K562 (cell line): ENCODE results near the gene BARHL2. TPM values are rescaled to one million over a fixed set of nuclear protein-coding genes. Genes with fewer than 3 reads are reported as not detected.

Experiments used
- ATAC-seq: fragments of 200-7000 bp; cut with Tn5 transposase; 3 replicates; pipeline ENCODE4 v1.9.1; 2020; ENCODE audit warnings: moderate library complexity
- BruUV-seq: library from RNA; stranded (reverse); fragments of 400-500 nt; replicated peaks from 2 replicates; lab custom pipeline; 2021; lab: Mats Ljungman, UMichigan
- CTCF ChIA-PET: fragments of 300-600 bp; formaldehyde crosslinking; extraction: SDS; loops from one replicate; lab custom pipeline; 2021; ENCODE audit warnings: low intra/inter-chr PET ratio; lab: Yijun Ruan, JAX
- POLR2A ChIA-PET: fragments of 300-600, 350-650 bp; sonication (Branson Sonifier 250); formaldehyde crosslinking; extraction: SDS; loops from one replicate; lab custom pipeline; 2021; ENCODE audit warnings: antibody characterized with exemption, inconsistent platforms; lab: Yijun Ruan, JAX
- DNase-seq, 4 experiments: peaks; one replicate each; pipeline versions ENCODE4 v3.0.0 to v3.0.0-alpha.2; 2011 to 2018; ENCODE audit warnings: low spot score in 3 of 4, mixed read lengths in 3 of 4; ENCODE audit errors: extremely low read depth in 1 of 4
- FAIRE-seq: peaks from 2 replicates; lab custom pipeline; 2011; peaks lifted over from hg19 to GRCh38; lab: Jason Lieb, UNC
- H2AFZ ChIP-seq: 2 replicates; pipeline ENCODE4 v1.6.0; 2011; ENCODE audit warnings: low read depth, low read length, control low read depth, inconsistent platforms
- H3K27ac ChIP-seq: fragments of 200-600 bp; 3 replicates; pipeline ENCODE4 v1.8.0; 2011; ENCODE audit warnings: low read depth, mild to moderate bottlenecking, control low read depth, inconsistent platforms, low read length, moderate library complexity, mixed read lengths; ENCODE audit errors: extremely low read depth
- H3K27me3 ChIP-seq, 2 experiments: fragments of 300-600 bp in 1 of 2; 2 replicates in 1 of 2; 3 replicates in 1 of 2; pipeline versions ENCODE4 v1.6.0 to v1.8.0; 2011; ENCODE audit warnings: inconsistent platforms in 2 of 2, low read length in 2 of 2, mild to moderate bottlenecking in 1 of 2, mixed read lengths in 1 of 2, moderate library complexity in 1 of 2; ENCODE audit not compliant: control insufficient read depth in 2 of 2, insufficient read depth in 2 of 2
- H3K36me3 ChIP-seq: fragments of 300-600 bp; 3 replicates; pipeline ENCODE4 v1.8.0; 2011; ENCODE audit warnings: mild to moderate bottlenecking, low read length, inconsistent platforms; ENCODE audit not compliant: control insufficient read depth, insufficient read depth
- H3K4me1 ChIP-seq, 2 experiments: fragments of 200-600 bp in 1 of 2; replicated peaks in 1 of 2; 2 replicates in 1 of 2; 3 replicates in 1 of 2; pipeline versions ENCODE4 v1.5.1 to v1.8.0; 2011; ENCODE audit warnings: inconsistent platforms in 2 of 2, low read length in 2 of 2, mild to moderate bottlenecking in 1 of 2, mixed read lengths in 1 of 2, moderate library complexity in 1 of 2; ENCODE audit not compliant: control insufficient read depth in 2 of 2, insufficient read depth in 2 of 2
- H3K4me2 ChIP-seq: 2 replicates; pipeline ENCODE4 v1.6.1; 2011; ENCODE audit warnings: low read length, control low read depth, inconsistent platforms, mixed read lengths; ENCODE audit not compliant: insufficient read depth
- H3K4me3 ChIP-seq: fragments of 200-600 bp; sonication (generic), shearing (Covaris generic); 2 replicates; pipeline ENCODE4 v1.5.1; 2016; ENCODE audit warnings: control low read depth, inconsistent platforms
- H3K79me2 ChIP-seq: fragments of 200-600 bp; 3 replicates; pipeline ENCODE4 v1.8.0; 2011; ENCODE audit warnings: low read length, inconsistent platforms; ENCODE audit not compliant: control insufficient read depth, insufficient read depth
- H3K9ac ChIP-seq, 2 experiments: 2 replicates each; pipeline versions ENCODE4 v1.6.0 to v1.6.1; 2011; ENCODE audit warnings: low read depth in 2 of 2, low read length in 2 of 2, control low read depth in 1 of 2, inconsistent platforms in 1 of 2, mild to moderate bottlenecking in 1 of 2, mixed read lengths in 1 of 2; ENCODE audit not compliant: insufficient read depth in 1 of 2
- H3K9me1 ChIP-seq: one replicate; pipeline ENCODE4 v1.6.0; 2011; ENCODE audit warnings: inconsistent platforms, mild to moderate bottlenecking, low read length, moderate library complexity; ENCODE audit not compliant: control insufficient read depth, insufficient read depth
- H3K9me3 ChIP-seq: replicated peaks from 2 replicates; pipeline ENCODE4 v1.5.1; 2011; ENCODE audit warnings: low read depth, low read length, inconsistent platforms; ENCODE audit not compliant: control insufficient read depth, insufficient read depth
- H4K20me1 ChIP-seq: replicated peaks from 2 replicates; pipeline ENCODE4 v1.6.1; 2011; ENCODE audit warnings: low read length, inconsistent platforms, mixed read lengths; ENCODE audit not compliant: control insufficient read depth, insufficient read depth
- ATF4 ChIP-seq: fragments of 450-650 bp; formaldehyde crosslinking; IDR thresholded peaks from 2 replicates; pipeline ENCODE4 v1.4.0; 2022; ENCODE audit warnings: mild to moderate bottlenecking, moderate library complexity
- EP400 ChIP-seq: fragments of 450-650 bp; IDR thresholded peaks from 2 replicates; pipeline ENCODE4 v1.6.1; 2017; ENCODE audit warnings: antibody characterized with exemption, mild to moderate bottlenecking, moderate library complexity
- FOXA1 ChIP-seq: fragments of 450-650 bp; IDR thresholded peaks from 2 replicates; pipeline ENCODE4 v1.6.1; 2016; ENCODE audit warnings: mild to moderate bottlenecking, borderline replicate concordance
- NR2F6 ChIP-seq: fragments of 450-650 bp; formaldehyde crosslinking; IDR thresholded peaks from 2 replicates; pipeline ENCODE4 v1.4.0; 2020; ENCODE audit warnings: mild to moderate bottlenecking
- PATZ1 ChIP-seq: fragments of 250-450 bp; sonication (Bioruptor Pico); IDR thresholded peaks from 2 replicates; pipeline ENCODE4 v1.5.0; 2020; ENCODE audit warnings: mild to moderate bottlenecking, borderline replicate concordance
- RERE ChIP-seq: sonication (generic); formaldehyde crosslinking; IDR thresholded peaks from 2 replicates; pipeline ENCODE4 v1.8.0; 2023; ENCODE audit warnings: missing genetic modification reagents, mild to moderate bottlenecking, borderline replicate concordance
- SRF ChIP-seq, 2 experiments: fragments of 250-450, 450-650 bp in 1 of 2; sonication (Bioruptor Pico) in 1 of 2; sonication (generic) in 1 of 2; formaldehyde crosslinking; IDR thresholded peaks; 2 replicates each; pipeline versions ENCODE4 v1.5.0 to v1.5.1; 2020 to 2022; ENCODE audit warnings: mild to moderate bottlenecking in 1 of 2, missing genetic modification reagents in 1 of 2
- YY1 ChIP-seq, 3 experiments: IDR thresholded peaks; 2 replicates each; pipeline ENCODE4 v1.6.1; 2011; ENCODE audit warnings: low read length in 2 of 3, mild to moderate bottlenecking in 2 of 3, moderate library complexity in 2 of 3, borderline replicate concordance in 1 of 3, control low read depth in 1 of 3, low read depth in 1 of 3; ENCODE audit not compliant: insufficient read depth in 3 of 3, insufficient replicate concordance in 2 of 3, control insufficient read depth in 1 of 3, insufficient read length in 1 of 3; ENCODE audit errors: extremely low read depth in 1 of 3
- ZNF282 ChIP-seq: sonication (generic); formaldehyde crosslinking; IDR thresholded peaks from 2 replicates; pipeline ENCODE4 v1.8.1; 2023; ENCODE audit warnings: missing genetic modification reagents
- WGBS: fragments of 100-300 bp; shearing (Covaris generic); methylation state at CpG from one replicate; pipeline ENCODE4 v1.1.6; 2016; ENCODE audit warnings: low coverage, mixed read lengths; ENCODE audit not compliant: insufficient coverage; ENCODE audit errors: missing lambda C conversion rate; 5-methylcytosine and 5-hydroxymethylcytosine counted together
- in situ Hi-C: fragments of 300-500 bp; cut with MboI; formaldehyde crosslinking; loops from 4 replicates; pipeline ENCODE4 v1.15.0; 2018; ENCODE audit warnings: inconsistent platforms, mixed read lengths
- intact Hi-C: fragments of 100-400 bp; cut with micrococcal nuclease; formaldehyde crosslinking; loops from 2 replicates; pipeline ENCODE4 v1.14.2; 2022
- polyA plus RNA-seq, 8 experiments: library from polyadenylated mRNA; depleted of rRNA in 4 of 8; stranded (reverse) in 5 of 8; unstranded in 3 of 8; fragments of >200 nt; fragmentation: Nextera tagmentation in 2 of 8; fragmentation: Illumina TruSeq in 1 of 8; extraction: Ambion mirVana in 2 of 8; extraction: Trizol in 1 of 8; gene quantifications; 2 replicates each; pipeline versions ENCODE4 v1.2.1 to v1.2.3, GENCODE V29; 2011 to 2014; ENCODE audit warnings: inconsistent platforms in 1 of 8, missing spikeins in 1 of 8
- total RNA-seq, 7 experiments: library from RNA; depleted of rRNA in 6 of 7; stranded (reverse); fragments of >200 nt in 6 of 7; fragmentation: Illumina TruSeq in 2 of 7; extraction: Trizol in 2 of 7; gene quantifications; 2 replicates each; pipeline versions ENCODE4 v1.2.1 to v1.2.3, GENCODE V29; 2011 to 2021; ENCODE audit warnings: low replicate concordance in 1 of 7
- TF ChIP-seq, protein P1 (sequence below): conservative IDR thresholded peaks from 2 replicates; pipeline ENCODE4 v1.6.1; 2011; ENCODE audit warnings: low read depth, mild to moderate bottlenecking, low read length; ENCODE audit not compliant: control insufficient read depth

BARHL2 gene
- total and polyA plus RNA-seq, 9 of the 15 experiments (the other 6 are each of a cell fraction or from before 2014, with no cell fraction given) = 0.06 to 0.11 (median 0.09) TPM; not detected in 6

DNA sequence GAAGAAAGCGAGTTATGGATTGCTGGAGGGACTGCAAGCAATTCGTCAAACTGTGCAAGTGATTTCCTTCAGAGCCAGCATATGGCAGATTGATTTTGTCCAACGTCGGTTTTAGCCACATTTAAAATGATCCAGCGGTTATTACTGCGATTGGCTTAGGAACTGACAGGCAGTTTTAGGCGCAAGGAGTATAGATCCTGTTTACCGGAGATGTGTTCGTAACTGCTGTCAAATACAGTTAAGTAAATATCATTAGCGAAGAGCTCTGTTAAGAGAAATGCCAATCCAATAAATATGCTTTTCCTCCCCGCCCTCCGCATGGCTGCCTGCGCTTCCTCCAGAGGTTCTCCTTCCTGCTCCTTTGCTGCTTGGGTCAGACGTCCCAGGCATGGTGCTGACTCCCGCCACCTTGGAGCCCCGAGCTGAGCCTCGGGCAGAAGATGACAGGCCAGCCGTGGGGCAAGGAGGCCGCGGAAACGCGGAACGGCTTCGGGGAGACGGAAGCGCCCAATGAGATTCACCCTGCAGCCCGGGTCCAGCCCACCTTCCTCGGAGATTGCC is 9.4 kb upstream of the BARHL2 start:
- Histone ChIP-seq H3K4me1 (peaks cover 6 to 17% of the 10 kb centered on the region in 2 experiments; a peak in 4 of 5 replicates), H3K27ac (no peak overlapping the region), H3K9me3 (no peaks in the 10 kb centered on the region), H3K36me3 (no peaks in the 10 kb centered on the region), H3K4me2 (no peak overlapping the region), H3K79me2 (no peaks in the 10 kb centered on the region), H2AFZ (no peak overlapping the region), H3K4me3 (no peak overlapping the region), H3K27me3 (peaks cover 0 to 2% of the 10 kb centered on the region in 2 experiments; a peak in 2 of 5 replicates), H3K9ac (no peak overlapping the region), H3K9me1 (no peaks in the 10 kb centered on the region), H4K20me1 (no peaks in the 10 kb centered on the region)
- 70% methylated on average over 25 of the region's 28 CpGs for WGBS
- FAIRE-seq = no peak
- intact Hi-C loops = no loop called here
- POLR2A ChIA-PET = interaction anchor here (1.2 kb wide), 1 partner anchor 11 kb away, joined by 4 read pairs; no protein-coding TSS in a partner anchor
- BruUV-seq = no TSS peak
- in situ Hi-C loops = loop anchor here (10.0 kb wide), 2 partner anchors 238 to 438 kb away; no protein-coding TSS in a partner anchor
- ATAC-seq = no peak
- CTCF ChIA-PET = no interaction called here
- DNase-seq = no peak
- TF ChIP-seq ZNF282 (CRISPR knock-in tag) (no peak), EP400 (no peak), NR2F6 (CRISPR knock-in tag) (no peak), PATZ1 (no peak), SRF (CRISPR knock-in tag; IDR thresholded peaks at IDR 0.05) (no peak), ATF4 (CRISPR knock-in tag) (no peak), YY1 (IDR thresholded peaks at IDR 0.05; ENCODE audit: borderline replicate concordance in 1 of 3, control insufficient read depth in 1 of 3, extremely low read depth in 1 of 3, insufficient read depth in 3 of 3, insufficient read length in 1 of 3, insufficient replicate concordance in 2 of 3, low read depth in 1 of 3, low read length in 2 of 3) (no peak), FOXA1 (no peak), RERE (no peak)
- TF ChIP-seq, protein P1, sequence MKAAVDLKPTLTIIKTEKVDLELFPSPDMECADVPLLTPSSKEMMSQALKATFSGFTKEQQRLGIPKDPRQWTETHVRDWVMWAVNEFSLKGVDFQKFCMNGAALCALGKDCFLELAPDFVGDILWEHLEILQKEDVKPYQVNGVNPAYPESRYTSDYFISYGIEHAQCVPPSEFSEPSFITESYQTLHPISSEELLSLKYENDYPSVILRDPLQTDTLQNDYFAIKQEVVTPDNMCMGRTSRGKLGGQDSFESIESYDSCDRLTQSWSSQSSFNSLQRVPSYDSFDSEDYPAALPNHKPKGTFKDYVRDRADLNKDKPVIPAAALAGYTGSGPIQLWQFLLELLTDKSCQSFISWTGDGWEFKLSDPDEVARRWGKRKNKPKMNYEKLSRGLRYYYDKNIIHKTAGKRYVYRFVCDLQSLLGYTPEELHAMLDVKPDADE = no peak
